ENCODE results near the gene CHD9. TPM values are rescaled to one million over a fixed set of nuclear protein-coding genes. Genes with fewer than 3 reads are reported as not detected.

Gene CHD9
- total and polyA plus RNA-seq, 9 of the 15 experiments (the other 6 are each of a cell fraction or from before 2014, with no cell fraction given), result 29.0 to 69.3 (median 40.6) TPM

DNA sequence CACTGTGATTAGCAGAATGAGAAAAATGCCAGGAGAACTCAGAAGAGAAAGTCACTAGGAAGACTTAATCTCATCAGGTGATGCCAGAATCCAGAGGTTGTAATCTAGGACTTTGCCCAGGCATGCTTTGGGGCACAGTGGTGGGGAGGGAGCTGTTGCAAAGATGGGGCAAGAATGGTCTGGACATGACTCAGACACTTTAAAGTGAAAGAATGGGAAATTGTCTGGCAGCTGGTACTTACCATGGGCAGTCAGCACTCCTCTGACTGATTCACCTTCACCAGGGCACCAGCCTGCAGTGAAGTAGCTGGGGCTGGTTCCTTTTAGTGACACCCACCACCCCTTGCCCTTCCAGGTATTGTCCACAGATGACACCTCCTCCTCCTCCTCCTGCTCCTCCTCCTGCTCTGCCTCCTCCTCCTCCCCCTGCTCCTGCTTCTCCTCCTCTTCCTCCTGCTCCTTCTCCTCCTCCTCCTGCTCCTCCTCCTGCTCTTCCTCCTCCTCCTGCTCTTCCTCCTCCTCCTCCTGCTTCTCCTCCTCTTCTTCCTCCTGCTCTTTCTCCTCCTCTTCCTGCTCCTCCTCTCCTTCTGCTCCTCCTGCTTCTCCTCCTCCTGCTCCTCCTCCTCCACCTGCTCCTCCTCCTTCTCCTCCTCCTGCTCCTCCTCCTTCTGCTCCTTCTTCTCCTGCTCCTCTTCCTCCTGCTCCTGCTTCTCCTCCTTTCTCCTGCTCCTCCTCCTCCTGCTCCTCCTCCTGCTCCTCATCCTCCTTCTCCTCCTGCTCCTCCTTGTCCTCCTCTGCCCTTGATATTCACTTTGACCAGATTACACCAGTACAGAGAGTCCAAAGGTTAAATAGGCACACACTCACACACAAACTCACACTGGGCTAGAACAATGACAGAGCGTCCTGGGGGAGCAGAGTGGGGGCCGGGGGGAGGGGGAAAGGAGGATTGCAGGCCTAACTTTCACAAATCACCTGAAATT is 2.0 kb upstream of the CHD9 start, which contains the start of gene CHD9NB (continued):
- TF ChIP-seq, protein P1, sequence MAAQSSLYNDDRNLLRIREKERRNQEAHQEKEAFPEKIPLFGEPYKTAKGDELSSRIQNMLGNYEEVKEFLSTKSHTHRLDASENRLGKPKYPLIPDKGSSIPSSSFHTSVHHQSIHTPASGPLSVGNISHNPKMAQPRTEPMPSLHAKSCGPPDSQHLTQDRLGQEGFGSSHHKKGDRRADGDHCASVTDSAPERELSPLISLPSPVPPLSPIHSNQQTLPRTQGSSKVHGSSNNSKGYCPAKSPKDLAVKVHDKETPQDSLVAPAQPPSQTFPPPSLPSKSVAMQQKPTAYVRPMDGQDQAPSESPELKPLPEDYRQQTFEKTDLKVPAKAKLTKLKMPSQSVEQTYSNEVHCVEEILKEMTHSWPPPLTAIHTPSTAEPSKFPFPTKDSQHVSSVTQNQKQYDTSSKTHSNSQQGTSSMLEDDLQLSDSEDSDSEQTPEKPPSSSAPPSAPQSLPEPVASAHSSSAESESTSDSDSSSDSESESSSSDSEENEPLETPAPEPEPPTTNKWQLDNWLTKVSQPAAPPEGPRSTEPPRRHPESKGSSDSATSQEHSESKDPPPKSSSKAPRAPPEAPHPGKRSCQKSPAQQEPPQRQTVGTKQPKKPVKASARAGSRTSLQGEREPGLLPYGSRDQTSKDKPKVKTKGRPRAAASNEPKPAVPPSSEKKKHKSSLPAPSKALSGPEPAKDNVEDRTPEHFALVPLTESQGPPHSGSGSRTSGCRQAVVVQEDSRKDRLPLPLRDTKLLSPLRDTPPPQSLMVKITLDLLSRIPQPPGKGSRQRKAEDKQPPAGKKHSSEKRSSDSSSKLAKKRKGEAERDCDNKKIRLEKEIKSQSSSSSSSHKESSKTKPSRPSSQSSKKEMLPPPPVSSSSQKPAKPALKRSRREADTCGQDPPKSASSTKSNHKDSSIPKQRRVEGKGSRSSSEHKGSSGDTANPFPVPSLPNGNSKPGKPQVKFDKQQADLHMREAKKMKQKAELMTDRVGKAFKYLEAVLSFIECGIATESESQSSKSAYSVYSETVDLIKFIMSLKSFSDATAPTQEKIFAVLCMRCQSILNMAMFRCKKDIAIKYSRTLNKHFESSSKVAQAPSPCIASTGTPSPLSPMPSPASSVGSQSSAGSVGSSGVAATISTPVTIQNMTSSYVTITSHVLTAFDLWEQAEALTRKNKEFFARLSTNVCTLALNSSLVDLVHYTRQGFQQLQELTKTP (IDR thresholded peaks at IDR 0.05; ENCODE audit: low read depth in 1 of 2, partially characterized antibody in 2 of 2), result peak in 1 of 2 experiments; percentile 47
- TF ChIP-seq ARID2 (IDR thresholded peaks at IDR 0.05), result peak; percentile 27; the same call in 1 of the 2 replicates
- 0 out of 2 replicates have a peak, but pooled peaks have one; percentile 7 for TF ChIP-seq NCOR1 (IDR thresholded peaks at IDR 0.05)
- no peak for TF ChIP-seq PTBP1 (IDR thresholded peaks at IDR 0.05; ENCODE audit: low read depth, low read length)
- TF ChIP-seq PML (IDR thresholded peaks at IDR 0.05; ENCODE audit: low read length), result no peak
- no peak for TF ChIP-seq ZNF57 (CRISPR knock-in tag; IDR thresholded peaks at IDR 0.05)
- TF ChIP-seq FOXK2 (conservative IDR thresholded peaks at IDR 0.05 in 1 of 2, IDR thresholded peaks at IDR 0.05 in 1 of 2; ENCODE audit: low read depth in 2 of 2), result 0 out of 4 replicates have a peak, but pooled peaks of 1 of the 2 experiments have one; percentile 21
- peak in 1 of 2 experiments; percentile 59; a peak in 1 of 4 replicates for TF ChIP-seq ARNT (IDR thresholded peaks at IDR 0.05)
- TF ChIP-seq ZNF174 (CRISPR knock-in tag; IDR thresholded peaks at IDR 0.05), result no peak
- no peak for TF ChIP-seq DIDO1 (tag; IDR thresholded peaks at IDR 0.05; ENCODE audit: low read depth)
- TF ChIP-seq TEAD1 (CRISPR knock-in tag; IDR thresholded peaks at IDR 0.05), result no peak
- no peak for TF ChIP-seq CBFB (CRISPR knock-in tag; IDR thresholded peaks at IDR 0.05)
- no peak for TF ChIP-seq LEF1 (IDR thresholded peaks at IDR 0.05)
- TF ChIP-seq, protein P2, sequence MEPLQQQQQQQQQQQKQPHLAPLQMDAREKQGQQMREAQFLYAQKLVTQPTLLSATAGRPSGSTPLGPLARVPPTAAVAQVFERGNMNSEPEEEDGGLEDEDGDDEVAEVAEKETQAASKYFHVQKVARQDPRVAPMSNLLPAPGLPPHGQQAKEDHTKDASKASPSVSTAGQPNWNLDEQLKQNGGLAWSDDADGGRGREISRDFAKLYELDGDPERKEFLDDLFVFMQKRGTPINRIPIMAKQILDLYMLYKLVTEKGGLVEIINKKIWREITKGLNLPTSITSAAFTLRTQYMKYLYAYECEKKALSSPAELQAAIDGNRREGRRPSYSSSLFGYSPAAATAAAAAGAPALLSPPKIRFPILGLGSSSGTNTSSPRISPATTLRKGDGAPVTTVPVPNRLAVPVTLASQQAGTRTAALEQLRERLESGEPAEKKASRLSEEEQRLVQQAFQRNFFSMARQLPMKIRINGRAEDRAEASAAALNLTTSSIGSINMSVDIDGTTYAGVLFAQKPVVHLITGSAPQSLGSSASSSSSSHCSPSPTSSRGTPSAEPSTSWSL (CRISPR knock-in tag; IDR thresholded peaks at IDR 0.05; ENCODE audit: borderline replicate concordance), result no peak
- no peak for TF ChIP-seq ZNF324 (CRISPR knock-in tag; IDR thresholded peaks at IDR 0.05)
- TF ChIP-seq SRSF1 (IDR thresholded peaks at IDR 0.05; ENCODE audit: low read depth, low read length), result no peak
- TF ChIP-seq EP400 (IDR thresholded peaks at IDR 0.05), result peak; percentile 33; the same call in 1 of the 2 replicates
- TF ChIP-seq, protein P3, sequence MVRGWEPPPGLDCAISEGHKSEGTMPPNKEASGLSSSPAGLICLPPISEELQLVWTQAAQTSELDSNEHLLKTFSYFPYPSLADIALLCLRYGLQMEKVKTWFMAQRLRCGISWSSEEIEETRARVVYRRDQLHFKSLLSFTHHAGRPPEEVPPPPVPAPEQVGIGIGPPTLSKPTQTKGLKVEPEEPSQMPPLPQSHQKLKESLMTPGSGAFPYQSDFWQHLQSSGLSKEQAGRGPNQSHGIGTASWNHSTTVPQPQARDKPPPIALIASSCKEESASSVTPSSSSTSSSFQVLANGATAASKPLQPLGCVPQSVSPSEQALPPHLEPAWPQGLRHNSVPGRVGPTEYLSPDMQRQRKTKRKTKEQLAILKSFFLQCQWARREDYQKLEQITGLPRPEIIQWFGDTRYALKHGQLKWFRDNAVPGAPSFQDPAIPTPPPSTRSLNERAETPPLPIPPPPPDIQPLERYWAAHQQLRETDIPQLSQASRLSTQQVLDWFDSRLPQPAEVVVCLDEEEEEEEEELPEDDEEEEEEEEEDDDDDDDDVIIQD (CRISPR knock-in tag; IDR thresholded peaks at IDR 0.05), result no peak
- TF ChIP-seq, protein P4, sequence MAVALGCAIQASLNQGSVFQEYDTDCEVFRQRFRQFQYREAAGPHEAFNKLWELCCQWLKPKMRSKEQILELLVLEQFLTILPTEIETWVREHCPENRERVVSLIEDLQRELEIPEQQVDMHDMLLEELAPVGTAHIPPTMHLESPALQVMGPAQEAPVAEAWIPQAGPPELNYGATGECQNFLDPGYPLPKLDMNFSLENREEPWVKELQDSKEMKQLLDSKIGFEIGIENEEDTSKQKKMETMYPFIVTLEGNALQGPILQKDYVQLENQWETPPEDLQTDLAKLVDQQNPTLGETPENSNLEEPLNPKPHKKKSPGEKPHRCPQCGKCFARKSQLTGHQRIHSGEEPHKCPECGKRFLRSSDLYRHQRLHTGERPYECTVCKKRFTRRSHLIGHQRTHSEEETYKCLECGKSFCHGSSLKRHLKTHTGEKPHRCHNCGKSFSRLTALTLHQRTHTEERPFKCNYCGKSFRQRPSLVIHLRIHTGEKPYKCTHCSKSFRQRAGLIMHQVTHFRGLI (CRISPR knock-in tag; IDR thresholded peaks at IDR 0.05), result no peak
